Central memory CD4-positive, alpha-beta T cell (primary cell): ENCODE results near the gene STOM.
A peak's percentile ranks its signal among the peaks of the same experiment; 100 is the strongest.

Source experiments
- DNase-seq: peaks from one replicate; pipeline ENCODE4 v3.0.0; 2022

STOM gene

GRCh38 chr9:121368745-121369144, 1.3 kb downstream of the STOM start:
- peak; percentile 39 for DNase-seq

- no peak for DNase-seq
Observed at GRCh38 chr9:121368138-121368522, 1.9 kb downstream of the STOM start.

DNA sequence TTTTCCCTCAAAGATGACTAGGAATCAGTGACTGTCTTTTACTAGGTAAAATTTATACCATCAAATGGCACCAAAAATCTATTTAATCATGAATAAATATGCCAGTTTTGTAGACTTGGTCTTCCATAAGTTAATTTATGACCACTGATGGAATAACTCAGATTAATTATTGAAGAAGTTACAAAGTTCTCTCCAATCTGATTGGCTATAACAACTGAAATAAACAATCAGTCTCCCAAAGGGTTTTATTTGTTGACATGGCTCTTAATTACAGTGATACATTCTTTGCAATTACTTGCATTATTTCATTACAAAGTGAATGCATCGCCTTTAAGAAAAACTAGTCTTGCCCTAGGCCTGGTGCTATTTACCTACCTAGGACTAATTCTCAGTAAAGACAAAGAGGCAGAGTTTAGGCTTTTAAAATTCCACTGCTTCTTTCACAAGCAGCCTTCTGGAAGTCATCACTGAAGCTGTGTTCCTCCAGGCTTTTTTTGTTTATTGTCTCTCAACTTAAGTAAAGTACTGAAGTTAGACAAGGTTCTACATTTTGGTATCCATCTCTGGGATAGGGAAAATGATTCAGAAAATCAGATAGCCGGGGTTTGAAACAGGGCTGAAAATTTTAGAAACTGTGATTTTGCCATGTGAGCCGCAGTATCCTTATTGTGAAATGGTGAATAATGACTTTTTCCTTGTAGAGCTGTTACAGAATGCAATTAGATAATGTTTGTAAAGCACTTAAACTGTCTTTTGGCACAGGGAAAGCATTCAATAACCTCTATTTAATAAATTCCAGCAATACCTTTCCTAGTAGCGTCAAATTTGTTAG, 2.5 kb downstream of the STOM start:
- DNase-seq = no peak

GRCh38 chr9:121366611-121367192, 3.3 kb downstream of the STOM start:
- DNase-seq = no peak

- no peak for DNase-seq
Observed at GRCh38 chr9:121365564-121365963, 4.5 kb downstream of the STOM start.

DNA sequence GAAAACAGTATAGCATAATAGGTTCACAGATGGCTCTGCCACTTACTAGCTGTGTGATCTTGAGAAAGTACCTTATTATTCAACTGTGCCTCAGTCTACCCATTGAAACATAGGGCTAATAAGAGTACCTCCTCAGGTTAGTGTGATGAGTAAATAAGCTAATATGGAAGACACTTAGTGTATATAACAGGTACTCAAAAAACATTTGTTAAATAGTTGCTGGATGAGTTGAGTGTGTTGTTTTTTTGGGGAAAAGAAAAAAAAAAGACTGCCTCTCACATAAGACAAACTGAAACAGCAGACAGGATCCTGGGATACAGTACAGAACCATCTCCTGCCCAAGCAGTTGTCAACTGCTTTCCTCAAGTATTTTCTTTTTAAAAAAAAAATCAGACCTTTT, 5.2 kb downstream of the STOM start:
- no peak for DNase-seq

DNA sequence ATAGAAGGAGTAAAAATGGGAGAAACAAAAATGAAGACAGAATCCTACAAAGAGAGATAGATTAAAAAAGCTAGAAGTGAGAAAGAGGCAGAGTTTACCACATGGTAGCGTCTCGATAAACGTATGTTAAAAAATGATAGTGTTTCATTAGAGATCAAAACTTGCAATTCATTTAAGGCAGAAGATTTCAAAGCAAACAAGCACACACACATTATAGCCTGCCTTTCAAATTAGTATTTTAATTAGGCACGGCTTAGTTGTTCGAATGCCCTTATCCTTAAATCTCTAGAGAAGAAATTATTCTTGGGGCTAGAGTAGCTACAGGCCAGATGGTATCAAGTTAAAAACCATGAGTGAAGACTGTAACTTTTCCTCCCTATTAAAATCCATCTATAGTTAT, 6.0 kb downstream of the STOM start:
- no peak for DNase-seq

DNA sequence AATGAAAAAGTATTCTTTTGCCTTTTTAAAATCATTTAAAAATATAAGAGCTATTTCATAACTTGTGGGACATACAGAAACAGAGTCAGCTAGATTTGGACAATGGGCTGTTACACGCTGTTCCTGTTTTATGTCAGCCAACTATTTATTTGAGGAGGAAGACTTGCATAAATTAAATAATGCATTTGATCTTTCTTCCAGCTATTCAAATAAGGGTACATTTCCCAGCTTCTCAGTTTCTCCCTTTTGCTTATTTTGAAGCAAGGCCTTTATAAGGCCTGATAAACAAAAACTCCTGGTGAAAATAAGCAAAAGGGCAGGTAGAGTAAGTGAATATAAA, 6.5 kb downstream of the STOM start:
- DNase-seq = no peak

- no peak for DNase-seq
Observed at GRCh38 chr9:121362813-121363621, 7.0 kb downstream of the STOM start.

GRCh38 chr9:121360601-121361374, 9.3 kb downstream of the STOM start:
- DNase-seq = no peak

DNA sequence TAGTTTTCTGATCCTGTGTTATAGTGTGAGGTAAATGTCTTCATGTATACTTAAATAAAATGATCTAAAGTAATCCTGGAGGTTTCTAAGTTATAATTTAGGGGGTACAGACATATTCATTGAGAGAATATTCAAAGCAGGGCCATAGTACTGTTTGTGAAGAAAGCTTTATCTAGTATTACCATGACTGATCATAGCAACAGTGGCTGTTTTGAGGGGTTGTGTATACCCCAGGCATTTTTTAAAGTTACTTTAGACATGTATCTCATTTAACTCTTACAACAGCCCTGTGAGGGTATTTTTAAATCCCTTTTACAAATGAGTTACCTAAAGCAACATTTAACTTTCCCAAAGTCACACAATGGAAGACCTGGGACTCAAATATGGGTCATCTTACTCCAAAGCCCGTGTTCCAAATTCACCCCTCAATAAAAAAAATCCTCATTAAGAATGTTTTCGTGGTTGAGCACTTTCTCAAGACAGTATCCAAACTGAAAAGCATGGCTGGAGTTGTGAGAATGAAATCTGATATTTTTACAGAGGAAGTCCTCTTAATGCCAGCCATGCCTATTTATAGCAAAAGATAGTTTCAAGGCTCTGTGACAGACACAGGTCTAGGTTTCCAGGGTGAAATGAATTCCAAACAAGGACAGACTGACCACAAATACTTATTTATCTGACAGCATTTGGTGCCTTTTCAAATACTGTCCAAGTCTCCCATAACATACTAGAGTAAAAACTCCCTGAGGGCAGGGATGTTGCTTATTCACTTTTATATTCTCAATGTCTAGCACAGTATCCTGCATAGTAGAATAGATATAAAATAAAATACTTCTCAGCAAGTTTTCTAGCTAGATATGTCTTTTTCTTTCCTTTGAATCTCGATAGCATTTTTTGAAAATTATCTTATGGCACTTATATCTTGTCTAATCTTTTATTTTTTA, 10.4 kb downstream of the STOM start:
- DNase-seq = no peak

GRCh38 chr9:121358751-121359150, 11.3 kb downstream of the STOM start:
- DNase-seq = no peak

DNA sequence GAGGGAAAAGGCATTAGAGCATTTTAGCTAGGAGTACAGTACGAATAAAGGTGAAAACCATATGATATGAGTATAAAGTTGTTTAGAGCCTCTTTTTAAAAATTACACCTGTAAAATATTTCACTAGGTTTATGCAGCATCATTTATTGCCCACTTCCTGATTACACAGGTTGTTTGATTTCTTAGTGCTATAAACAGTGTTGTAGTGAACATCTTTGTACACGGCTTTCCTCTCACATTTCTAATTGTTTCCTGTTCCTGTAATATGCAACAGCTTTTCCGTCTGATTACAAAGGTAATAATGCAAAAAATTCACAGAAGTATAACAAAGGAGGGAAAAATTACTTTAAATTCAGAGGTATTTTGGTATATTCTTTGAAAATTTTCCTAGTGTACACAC, 13.0 kb downstream of the STOM start:
- no peak for DNase-seq

DNA sequence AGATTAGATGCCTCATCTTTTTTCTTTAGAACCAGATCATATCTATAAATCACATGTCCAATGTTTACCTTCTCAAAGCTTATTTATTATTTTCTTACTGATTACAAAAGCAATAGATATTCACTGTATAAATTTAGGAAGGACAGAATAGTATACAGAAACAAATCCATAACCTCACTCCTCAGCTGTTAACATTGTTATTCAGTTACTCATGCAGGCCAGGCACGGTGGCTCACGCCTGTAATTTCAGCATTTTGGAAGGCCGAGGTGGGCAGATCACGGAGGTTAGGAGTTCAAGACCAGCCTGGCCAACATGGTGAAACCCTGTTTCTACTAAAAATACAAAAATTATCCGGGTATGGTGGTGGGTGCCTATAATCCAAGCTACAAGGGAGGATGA, 15.3 kb downstream of the STOM start:
- DNase-seq = no peak

DNA sequence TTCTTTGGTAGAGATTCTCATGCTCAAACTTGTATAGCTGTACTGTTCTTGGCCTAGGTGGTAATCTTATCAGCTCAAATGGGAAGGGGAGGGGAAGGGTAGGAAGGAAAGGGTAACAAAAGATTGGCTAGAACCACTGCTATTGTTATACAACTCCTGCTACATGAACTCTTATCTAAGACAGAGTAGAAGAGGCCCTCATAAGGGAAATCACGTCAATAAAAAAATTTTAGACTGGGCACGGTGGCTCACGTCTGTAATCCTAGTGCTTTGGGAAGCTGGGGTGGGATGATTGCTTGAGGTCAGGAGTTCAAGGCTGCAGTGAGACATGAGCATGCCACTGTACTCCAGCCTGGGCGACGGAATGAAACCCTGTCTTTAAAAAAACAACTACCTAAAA, 15.9 kb downstream of the STOM start:
- no peak for DNase-seq

- peak; percentile 75 for DNase-seq
Observed at GRCh38 chr9:121353241-121354061, 16.6 kb downstream of the STOM start.

GRCh38 chr9:121350993-121351561, 19.0 kb downstream of the STOM start:
- no peak for DNase-seq

GRCh38 chr9:121350036-121350435, 20.0 kb downstream of the STOM start:
- DNase-seq = no peak

DNA sequence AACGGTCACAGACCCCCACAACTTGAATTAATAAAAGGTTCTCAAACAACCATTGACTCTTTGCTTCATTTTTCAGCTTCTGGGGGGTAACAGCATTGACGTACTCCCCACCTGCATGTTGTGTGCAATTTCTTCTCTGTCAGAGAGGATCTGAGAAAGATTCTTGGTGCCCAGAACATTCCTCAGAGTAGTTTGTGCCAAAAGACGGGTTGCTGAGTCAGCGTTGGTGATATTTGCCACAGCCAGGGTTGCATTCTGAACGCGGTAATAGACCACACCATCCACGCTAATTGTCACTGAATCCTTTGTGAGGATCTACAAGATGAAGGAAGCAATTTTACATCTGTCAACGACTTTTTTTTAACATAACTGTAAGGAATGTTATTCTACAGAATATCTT, 21.0 kb downstream of the STOM start:
- no peak for DNase-seq

DNA sequence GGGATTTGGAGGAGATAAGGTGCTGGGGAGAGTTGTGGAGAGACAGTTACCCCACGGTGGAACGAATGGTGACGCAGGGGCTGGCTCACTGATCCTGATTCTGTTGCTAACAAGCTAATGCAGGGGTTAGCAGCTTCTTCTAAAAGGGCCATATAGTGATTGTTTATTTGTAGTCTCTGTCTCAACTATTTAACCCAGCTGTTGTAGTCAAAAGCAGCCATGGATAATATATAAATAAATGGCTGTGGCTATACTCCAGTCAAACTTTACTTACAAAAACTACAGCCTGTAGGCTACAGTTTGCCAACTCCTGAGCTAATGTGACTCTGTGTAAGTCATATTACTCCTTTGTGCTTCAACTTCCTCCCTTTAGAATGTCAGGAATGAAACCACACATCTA, 21.8 kb downstream of the STOM start:
- no peak for DNase-seq

DNA sequence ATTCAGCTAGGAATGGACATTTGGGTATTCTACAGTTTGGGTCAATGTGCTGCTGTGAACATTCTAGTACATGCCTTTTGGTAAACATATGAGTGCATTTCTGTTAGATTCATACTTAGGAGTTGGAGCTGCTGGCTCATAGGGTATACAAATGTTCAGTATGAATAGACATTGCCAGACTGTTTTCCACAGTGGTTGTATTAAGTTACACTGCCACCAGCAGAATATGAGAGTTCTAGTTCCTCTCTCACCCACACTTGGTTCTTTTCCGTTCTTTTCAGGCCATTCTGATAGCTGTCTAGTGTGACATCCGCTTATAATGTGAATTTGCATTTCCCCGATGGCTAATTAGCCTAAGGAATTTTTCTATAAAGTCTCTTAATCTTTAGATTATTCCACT, 25.0 kb downstream of the STOM start:
- no peak for DNase-seq
